Endothelial cell of coronary artery (primary cell): ENCODE measurements around the gene RRP1B. TPM values are rescaled to one million over a fixed set of nuclear protein-coding genes. Genes with fewer than 3 reads are reported as not detected.

Experiments used
- total RNA-seq: library from RNA; depleted of rRNA; stranded (reverse); fragments of >200 nt; gene quantifications from 2 replicates; pipeline ENCODE4 v1.2.3, GENCODE V29; 2014

RRP1B gene
- total RNA-seq: 24.6 and 28.8 TPM in 2 replicates

DNA sequence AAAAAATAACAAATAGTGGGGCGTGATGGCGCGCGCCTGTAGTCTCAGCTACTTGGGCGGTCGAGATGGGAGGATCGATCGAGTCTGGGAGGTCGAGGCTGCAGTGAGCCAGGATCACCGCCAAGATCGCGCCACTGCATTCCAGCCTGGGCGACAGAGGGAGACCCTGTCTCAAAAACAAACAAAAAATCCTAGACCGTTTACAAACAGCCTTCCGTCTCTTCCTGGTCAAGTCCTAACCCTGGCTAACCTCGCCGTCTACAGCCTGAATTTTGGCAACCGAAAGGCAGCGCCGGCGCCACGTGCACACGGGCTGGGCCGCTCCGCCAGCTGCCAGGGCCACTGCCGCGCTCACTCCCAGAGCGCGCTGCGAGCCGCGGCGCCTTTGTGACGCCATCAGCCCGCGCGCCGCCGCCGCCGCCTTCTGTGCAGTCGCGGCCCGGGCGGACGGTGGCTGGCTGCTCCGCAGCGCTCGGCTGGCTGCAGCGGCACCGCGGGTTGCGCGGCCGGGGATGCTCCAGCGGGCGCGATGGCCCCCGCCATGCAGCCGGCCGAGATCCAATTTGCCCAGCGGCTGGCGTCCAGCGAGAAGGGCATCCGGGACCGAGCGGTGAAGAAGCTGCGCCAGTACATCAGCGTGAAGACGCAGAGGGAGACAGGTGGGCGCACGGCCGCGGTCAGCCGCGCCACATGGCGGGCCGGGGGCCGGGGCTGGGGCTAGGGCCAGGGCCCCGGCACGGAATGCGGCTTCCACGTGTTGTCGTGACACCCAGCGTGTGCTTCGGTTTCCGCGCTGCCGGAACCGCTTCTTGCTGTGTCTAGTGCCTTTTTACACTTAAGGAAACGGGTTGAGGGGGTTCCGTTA lies at the start of gene RRP1B, which contains the start of gene HSF2BP:
TSS of gene RRP1B (plus strand) at position 425 of the 865 bp plus-strand sequence. CDS start at position 530, 105 bp downstream.
TSS of gene HSF2BP (minus strand) at position 353 of the 865 bp plus-strand sequence. CDS start 1,392 bp downstream, outside the sequence.

GRCh38 chr21:43718872-43719747 lies 59.8 kb downstream of the RRP1B start, which contains the start of gene PDXK:
TSS of gene PDXK (plus strand) at chr21:43719129. CDS start at chr21:43719295, 166 bp downstream.

Other genes starting within 250 kb of the RRP1B start
- gene SIK1, start 232.4 kb upstream of the RRP1B start, total RNA-seq: 1.9 and 10.4 TPM in 2 replicates
- 2.0 and 4.3 TPM in 2 replicates for gene HSF2BP, start 72 bp upstream of the RRP1B start, total RNA-seq
- 64.1 and 85.0 TPM in 2 replicates for gene PDXK, start 59.6 kb downstream of the RRP1B start, total RNA-seq
- 8.9 and 13.9 TPM in 2 replicates for gene CSTB, start 116.7 kb downstream of the RRP1B start, total RNA-seq
- 18.4 and 22.7 TPM in 2 replicates for gene RRP1, start 130.0 kb downstream of the RRP1B start, total RNA-seq
- 26.6 and 48.9 TPM in 2 replicates for gene AGPAT3, start 205.7 kb downstream of the RRP1B start, total RNA-seq